CD8-positive, alpha-beta memory T cell (primary cell): ENCODE results near the gene MPP2. TPM values are rescaled to one million over a fixed set of nuclear protein-coding genes. Genes with fewer than 3 reads are reported as not detected.

Experiments
- CTCF ChIA-PET: fragments of 350-600 bp; sonication (Branson Sonifier 250); formaldehyde crosslinking; loops from one replicate; lab custom pipeline; 2021; ENCODE audit warnings: antibody characterized with exemption; lab: Charles Lee
- POLR2A ChIA-PET: fragments of 350-600 bp; sonication (Branson Sonifier 250); formaldehyde crosslinking; loops from one replicate; lab custom pipeline; 2021; ENCODE audit warnings: antibody characterized with exemption; lab: Charles Lee
- DNase-seq, 5 donors: peaks; one replicate each; pipeline versions ENCODE4 v3.0.0 to v3.0.0-alpha.2; 2020 to 2022; ENCODE audit warnings: mixed read lengths in 1 of 5
- H3K27ac ChIP-seq: one replicate; pipeline ENCODE4 v1.7.0; 2013; ENCODE audit warnings: low read depth, mild to moderate bottlenecking, low read length, moderate library complexity
- H3K27me3 ChIP-seq: 2 replicates; pipeline ENCODE4 v1.7.0; 2013; ENCODE audit warnings: low read length, mild to moderate bottlenecking; ENCODE audit not compliant: insufficient read depth, poor library complexity, severe bottlenecking
- H3K36me3 ChIP-seq: 2 replicates; pipeline ENCODE4 v1.7.0; 2013; ENCODE audit warnings: mild to moderate bottlenecking, low read length, moderate library complexity; ENCODE audit not compliant: insufficient read depth
- H3K4me1 ChIP-seq: 2 replicates; pipeline ENCODE4 v1.7.0; 2013; ENCODE audit warnings: mild to moderate bottlenecking, low read length, moderate library complexity; ENCODE audit not compliant: insufficient read depth
- H3K4me3 ChIP-seq: 2 replicates; pipeline ENCODE4 v1.7.0; 2013; ENCODE audit warnings: mild to moderate bottlenecking, low read length
- H3K9me3 ChIP-seq: 2 replicates; pipeline ENCODE4 v1.7.0; 2013; ENCODE audit warnings: mild to moderate bottlenecking, low read length
- H3K27ac Mint-ChIP-seq, 8 donors: one replicate each; pipeline ENCODE4 v1.8.0; 2020 to 2021; ENCODE audit warnings: mixed read lengths in 8 of 8, mild to moderate bottlenecking in 6 of 8, inconsistent platforms in 3 of 8, moderate library complexity in 3 of 8
- H3K27me3 Mint-ChIP-seq, 2 donors: one replicate each; pipeline ENCODE4 v1.8.0; 2020 to 2021; ENCODE audit warnings: mixed read lengths in 2 of 2, mild to moderate bottlenecking in 1 of 2, moderate library complexity in 1 of 2
- H3K36me3 Mint-ChIP-seq, 3 donors: one replicate each; pipeline ENCODE4 v1.8.0; 2020 to 2021; ENCODE audit warnings: mixed read lengths in 3 of 3, inconsistent platforms in 1 of 3, mild to moderate bottlenecking in 1 of 3
- H3K4me1 Mint-ChIP-seq, 3 donors: one replicate each; pipeline ENCODE4 v1.8.0; 2020 to 2021; ENCODE audit warnings: mixed read lengths in 3 of 3, inconsistent platforms in 1 of 3, mild to moderate bottlenecking in 1 of 3
- H3K4me3 Mint-ChIP-seq, 7 donors: one replicate each; pipeline ENCODE4 v1.8.0; 2020 to 2021; ENCODE audit warnings: mixed read lengths in 7 of 7, mild to moderate bottlenecking in 6 of 7, moderate library complexity in 4 of 7, inconsistent platforms in 2 of 7
- H3K9me3 Mint-ChIP-seq, 5 donors: one replicate each; pipeline ENCODE4 v1.8.0; 2020 to 2022; ENCODE audit warnings: mixed read lengths in 5 of 5, mild to moderate bottlenecking in 3 of 5, moderate library complexity in 2 of 5, inconsistent platforms in 1 of 5
- polyA plus RNA-seq: library from polyadenylated mRNA; unstranded; fragments of 300-500 nt; fragmentation: Illumina TruSeq; gene quantifications from one replicate; pipeline ENCODE4 v1.2.3, GENCODE V29; 2021
- total RNA-seq, 2 experiments: library from RNA; stranded (reverse); gene quantifications; one replicate each; pipeline ENCODE4 v1.2.3, GENCODE V29; 2021

MPP2 gene
- total and polyA plus RNA-seq, 3 experiments from 2014 or later: 0.90 to 1.2 (median 1.1) TPM

GRCh38 chr17:43888548-43888947, 18.8 kb downstream of the MPP2 start:
- Mint-ChIP-seq H3K27ac (no peak overlapping the region), H3K9me3 (no peaks in the 10 kb centered on the region), H3K4me3 (no peak overlapping the region), H3K4me1 (no peaks in the 10 kb centered on the region), H3K27me3 (peaks cover under 1 to 6% of the 10 kb centered on the region in 2 donors), H3K36me3 (peaks cover 0 to 2% (median 0%) of the 10 kb centered on the region in 3 donors)
- no peak overlapping the region for H3K4me3 ChIP-seq
- H3K36me3 ChIP-seq: no peaks in the 10 kb centered on the region
- no peaks in the 10 kb centered on the region for H3K9me3 ChIP-seq
- no peak overlapping the region for H3K27ac ChIP-seq
- CTCF ChIA-PET: interaction anchor here (1.0 to 1.6 kb wide), 3 partner anchors 8 to 22 kb away, joined by 3 to 5 read pairs (median 3); no protein-coding TSS in a partner anchor
- no peak for DNase-seq
- no peaks in the 10 kb centered on the region for H3K4me1 ChIP-seq
- POLR2A ChIA-PET: no interaction called here
- H3K27me3 ChIP-seq: no peaks in the 10 kb centered on the region

GRCh38 chr17:43882761-43883415, 24.4 kb downstream of the MPP2 start:
- Histone ChIP-seq H3K4me1 (no peaks in the 10 kb centered on the region), H3K27me3 (no peaks in the 10 kb centered on the region), H3K27ac (no peak overlapping the region), H3K4me3 (no peak overlapping the region), H3K9me3 (no peaks in the 10 kb centered on the region), H3K36me3 (no peaks in the 10 kb centered on the region)
- H3K4me3 Mint-ChIP-seq: no peak overlapping the region
- peaks cover 3 to 11% of the 10 kb centered on the region in 2 donors for H3K27me3 Mint-ChIP-seq
- H3K9me3 Mint-ChIP-seq: no peaks in the 10 kb centered on the region
- CTCF ChIA-PET: no interaction called here
- no peaks in the 10 kb centered on the region for H3K36me3 Mint-ChIP-seq
- H3K4me1 Mint-ChIP-seq: peaks cover 0 to 2% (median 0%) of the 10 kb centered on the region in 3 donors
- H3K27ac Mint-ChIP-seq: no peak overlapping the region
- no peak for DNase-seq
- POLR2A ChIA-PET: no interaction called here

- no peak overlapping the region for H3K27ac ChIP-seq
- H3K9me3 Mint-ChIP-seq: no peaks in the 10 kb centered on the region
Measured at GRCh38 chr17:43881758-43882505, 25.4 kb downstream of the MPP2 start.

GRCh38 chr17:43881181-43881580, 26.2 kb downstream of the MPP2 start:
- H3K9me3 Mint-ChIP-seq: no peaks in the 10 kb centered on the region
- Histone ChIP-seq H3K4me3 (no peak overlapping the region), H3K27ac (no peak overlapping the region), H3K36me3 (no peaks in the 10 kb centered on the region), H3K9me3 (no peaks in the 10 kb centered on the region), H3K4me1 (no peaks in the 10 kb centered on the region), H3K27me3 (no peaks in the 10 kb centered on the region)
- no peak overlapping the region for H3K4me3 Mint-ChIP-seq
- no peaks in the 10 kb centered on the region for H3K36me3 Mint-ChIP-seq
- peaks cover 3 to 11% of the 10 kb centered on the region in 2 donors for H3K27me3 Mint-ChIP-seq
- CTCF ChIA-PET: interaction anchor here (1.1 to 1.7 kb wide), 7 partner anchors 8 to 149 kb away, joined by 3 to 8 read pairs (median 5); partner anchors contain the start of gene MPP2
- no peak for DNase-seq
- POLR2A ChIA-PET: no interaction called here
- H3K27ac Mint-ChIP-seq: no peak overlapping the region
- H3K4me1 Mint-ChIP-seq: peaks cover 0 to 2% (median 0%) of the 10 kb centered on the region in 3 donors

More at GRCh38 chr17:43881758-43882505, 25.4 kb downstream of the MPP2 start:
- no peaks in the 10 kb centered on the region for H3K36me3 ChIP-seq
- Mint-ChIP-seq H3K27ac (no peak overlapping the region), H3K4me1 (peaks cover 0 to 2% (median 0%) of the 10 kb centered on the region in 3 donors), H3K27me3 (peaks cover 3 to 11% of the 10 kb centered on the region in 2 donors), H3K36me3 (no peaks in the 10 kb centered on the region), H3K4me3 (no peak overlapping the region)
- ChIA-PET CTCF (interaction anchor here (1.6 kb wide), 2 partner anchors 35 to 148 kb away, joined by 3 to 4 read pairs; no protein-coding TSS in a partner anchor), POLR2A (no interaction called here)
- no peaks in the 10 kb centered on the region for H3K27me3 ChIP-seq
- DNase-seq: no peak
- H3K9me3 ChIP-seq: no peaks in the 10 kb centered on the region
- H3K4me1 ChIP-seq: no peaks in the 10 kb centered on the region
- H3K4me3 ChIP-seq: no peak overlapping the region

- ChIA-PET CTCF (interaction anchor here (1.0 to 1.7 kb wide), 9 partner anchors 9 to 149 kb away, joined by 3 to 8 read pairs (median 5); partner anchors contain the start of gene MPP2), POLR2A (no interaction called here)
- Histone ChIP-seq H3K27me3 (no peaks in the 10 kb centered on the region), H3K36me3 (no peaks in the 10 kb centered on the region), H3K9me3 (no peaks in the 10 kb centered on the region), H3K4me3 (no peak overlapping the region), H3K27ac (no peak overlapping the region), H3K4me1 (no peaks in the 10 kb centered on the region)
- Mint-ChIP-seq H3K9me3 (no peaks in the 10 kb centered on the region), H3K27ac (no peak overlapping the region), H3K4me1 (peaks cover 0 to 2% (median 0%) of the 10 kb centered on the region in 3 donors), H3K4me3 (no peak overlapping the region), H3K36me3 (no peaks in the 10 kb centered on the region), H3K27me3 (peaks cover 3 to 10% of the 10 kb centered on the region in 2 donors)
- peak in 2 of 5 donors; percentile 18 to 29 for DNase-seq
Measured at GRCh38 chr17:43880420-43880991, 26.8 kb downstream of the MPP2 start.

GRCh38 chr17:43879723-43880419, 27.5 kb downstream of the MPP2 start:
- H3K9me3 ChIP-seq: no peaks in the 10 kb centered on the region
- ChIA-PET CTCF (interaction anchor here (1.0 to 2.0 kb wide), 11 partner anchors 9 to 150 kb away, joined by 3 to 8 read pairs (median 5); partner anchors contain the start of gene MPP2), POLR2A (no interaction called here)
- Mint-ChIP-seq H3K27ac (no peak overlapping the region), H3K4me1 (peaks cover 0 to 2% (median 0%) of the 10 kb centered on the region in 3 donors), H3K9me3 (no peaks in the 10 kb centered on the region), H3K27me3 (peaks cover 3 to 5% of the 10 kb centered on the region in 2 donors), H3K36me3 (no peaks in the 10 kb centered on the region), H3K4me3 (no peak overlapping the region)
- no peaks in the 10 kb centered on the region for H3K4me1 ChIP-seq
- H3K27me3 ChIP-seq: no peaks in the 10 kb centered on the region
- no peaks in the 10 kb centered on the region for H3K36me3 ChIP-seq
- no peak overlapping the region for H3K4me3 ChIP-seq
- no peak for DNase-seq
- no peak overlapping the region for H3K27ac ChIP-seq

GRCh38 chr17:43878260-43879175, 28.8 kb downstream of the MPP2 start:
- Mint-ChIP-seq H3K36me3 (no peaks in the 10 kb centered on the region), H3K9me3 (no peaks in the 10 kb centered on the region), H3K4me1 (peaks cover 0 to 2% (median 0%) of the 10 kb centered on the region in 3 donors), H3K4me3 (no peak overlapping the region), H3K27ac (peak overlapping the region in 2 of 8 donors; percentile 11 to 32), H3K27me3 (peaks cover 2 to 8% of the 10 kb centered on the region in 2 donors)
- ChIA-PET POLR2A (no interaction called here), CTCF (interaction anchor here (0.6 to 2.1 kb wide), 21 partner anchors 9 to 290 kb away, joined by 3 to 8 read pairs (median 3); partner anchors contain the start of gene CD300LG)
- Histone ChIP-seq H3K4me3 (no peak overlapping the region), H3K9me3 (no peaks in the 10 kb centered on the region), H3K4me1 (no peaks in the 10 kb centered on the region), H3K27ac (no peak overlapping the region), H3K36me3 (no peaks in the 10 kb centered on the region), H3K27me3 (no peaks in the 10 kb centered on the region)
- peak; percentile 16 to 62 (median 51) for DNase-seq
